RWPE1 (cell line): Measurements from ENCODE around the gene WFIKKN2.

Experiments used
- CTCF ChIA-PET: fragments of 350-600 bp; sonication (Branson Sonifier 250); formaldehyde crosslinking; extraction: SDS; loops from one replicate; lab custom pipeline; 2021; lab: Yijun Ruan, JAX
- POLR2A ChIA-PET: fragments of 400-600 bp; formaldehyde crosslinking; extraction: SDS; loops from one replicate; lab custom pipeline; 2020; ENCODE audit warnings: antibody characterized with exemption; ENCODE audit not compliant: low non-redundant PET; lab: Yijun Ruan, JAX
- DNase-seq: peaks from one replicate; pipeline ENCODE4 v3.0.0; 2012; ENCODE audit warnings: low spot score
- H3K27ac ChIP-seq: fragments of 450-650 bp; 2 replicates; pipeline ENCODE4 v1.5.1; 2017
- CTCF ChIP-seq: fragments of 450-650 bp; conservative IDR thresholded peaks from 2 replicates; pipeline ENCODE4 v1.5.1; 2017; ENCODE audit warnings: low read depth, mild to moderate bottlenecking

WFIKKN2 gene

GRCh38 chr17:50890675-50891516 is 55.5 kb downstream of the WFIKKN2 start:
- no peak for TF ChIP-seq CTCF
- POLR2A ChIA-PET = no interaction called here
- CTCF ChIA-PET = interaction anchor here (0.6 kb wide), 1 partner anchor 105 kb away, joined by 3 read pairs; no protein-coding TSS in a partner anchor
- peak overlapping the region; percentile 51 for H3K27ac ChIP-seq
- DNase-seq = peak; percentile 28

DNA sequence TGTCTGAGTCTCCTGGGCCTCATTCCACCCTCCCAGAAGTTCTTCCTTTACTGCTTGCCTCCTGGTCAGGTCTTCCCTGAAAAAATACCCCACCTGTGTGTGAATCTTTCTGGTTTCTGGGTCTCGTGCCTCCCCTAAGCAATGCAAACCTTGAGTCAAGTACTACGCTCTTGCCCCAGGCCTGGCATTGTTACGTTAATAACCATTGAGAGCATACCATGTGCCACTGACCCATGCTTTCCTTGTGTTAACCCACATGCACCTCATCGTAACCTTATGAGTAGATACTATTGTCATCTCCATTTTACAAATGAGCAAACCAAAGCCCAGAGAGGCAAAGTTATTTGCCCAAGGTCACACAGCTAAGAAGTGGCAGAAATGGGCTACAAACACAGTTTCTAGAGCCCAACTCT is 56.2 kb downstream of the WFIKKN2 start:
- CTCF ChIA-PET = no interaction called here

More for the DNA sequence above, 56.2 kb downstream of the WFIKKN2 start:
- TF ChIP-seq CTCF = no peak
- POLR2A ChIA-PET = no interaction called here
- H3K27ac ChIP-seq = peak overlapping the region; percentile 51
- no peak for DNase-seq
